Measurements from ENCODE around the gene RBMS1. TPM values are rescaled to one million over a fixed set of nuclear protein-coding genes. Genes with fewer than 3 reads are reported as not detected.
"Not testable (repeated sequence)": the region's sequence is repeated elsewhere in the genome, so short reads cannot be mapped to it uniquely, and the experiment has no call there.

Gene RBMS1
- total and polyA plus RNA-seq, 7 donors: 4.4 to 91.8 (median 69.2) TPM

- TF ChIP-seq POLR2A (IDR thresholded peaks at IDR 0.05) (no peak), CTCF (IDR thresholded peaks at IDR 0.05) (no peak), EP300 (IDR thresholded peaks at IDR 0.05) (no peak), POLR2AphosphoS5 (IDR thresholded peaks at IDR 0.05) (no peak)
- H3K4me1 ChIP-seq: peaks cover 0 to 78% (median 50%) of the 10 kb centered on the region in 4 donors
- no peak for DNase-seq
- no peak overlapping the region for H3K27ac ChIP-seq
- WGBS, 2 donors: 89 to 95% methylated on average over 5 of the region's 5 CpGs
- H3K36me3 ChIP-seq: no peaks in the 10 kb centered on the region
- no peak overlapping the region for H3K4me3 ChIP-seq
- H3K9me3 ChIP-seq: no peaks in the 10 kb centered on the region
- intact Hi-C loops (cut with DNase I): no loop called here
- H3K27me3 ChIP-seq: no peaks in the 10 kb centered on the region
These were observed 36.0 kb downstream of the RBMS1 start for GRCh38 chr2:160457588-160457987.

GRCh38 chr2:160454070-160454797 is 39.4 kb downstream of the RBMS1 start:
- no peaks in the 10 kb centered on the region for H3K27me3 ChIP-seq
- intact Hi-C loops (cut with DNase I): no loop called here
- H3K4me1 ChIP-seq: peaks cover 0 to 56% (median 40%) of the 10 kb centered on the region in 4 donors
- WGBS, 2 donors: 79 to 80% methylated on average over 2 of the region's 2 CpGs
- DNase-seq: no peak
- no peaks in the 10 kb centered on the region for H3K9me3 ChIP-seq
- no peak overlapping the region for H3K4me3 ChIP-seq
- no peaks in the 10 kb centered on the region for H3K36me3 ChIP-seq
- H3K27ac ChIP-seq: no peak overlapping the region
- TF ChIP-seq POLR2AphosphoS5 (IDR thresholded peaks at IDR 0.05) (no peak), POLR2A (IDR thresholded peaks at IDR 0.05) (no peak), EP300 (IDR thresholded peaks at IDR 0.05) (no peak), CTCF (IDR thresholded peaks at IDR 0.05) (no peak)

- no peak for DNase-seq
- Histone ChIP-seq H3K4me3 (no peak overlapping the region), H3K27ac (peak overlapping the region in 1 of 4 donors; percentile 9), H3K27me3 (no peaks in the 10 kb centered on the region), H3K4me1 (peaks cover 0 to 47% (median 31%) of the 10 kb centered on the region in 4 donors), H3K36me3 (no peaks in the 10 kb centered on the region), H3K9me3 (no peaks in the 10 kb centered on the region)
- intact Hi-C loops (cut with DNase I): loop anchor here (2.0 kb wide), 1 partner anchor 72 kb away; no protein-coding TSS in a partner anchor
- 54 to 87% methylated on average over 3 of the region's 3 CpGs for WGBS, 2 donors
- TF ChIP-seq CTCF (IDR thresholded peaks at IDR 0.05) (no peak), POLR2A (IDR thresholded peaks at IDR 0.05) (no peak), POLR2AphosphoS5 (IDR thresholded peaks at IDR 0.05) (no peak), EP300 (IDR thresholded peaks at IDR 0.05) (no peak)
These were observed 40.3 kb downstream of the RBMS1 start for GRCh38 chr2:160453111-160453820.

GRCh38 chr2:160450486-160450885 is 43.1 kb downstream of the RBMS1 start:
- Histone ChIP-seq H3K36me3 (no peaks in the 10 kb centered on the region), H3K27me3 (no peaks in the 10 kb centered on the region), H3K27ac (no peak overlapping the region), H3K4me3 (no peak overlapping the region), H3K4me1 (peaks cover 0 to 28% (median 11%) of the 10 kb centered on the region in 4 donors), H3K9me3 (no peaks in the 10 kb centered on the region)
- intact Hi-C loops (cut with DNase I): no loop called here
- TF ChIP-seq EP300 (IDR thresholded peaks at IDR 0.05): no peak
- TF ChIP-seq POLR2AphosphoS5 (IDR thresholded peaks at IDR 0.05): no peak
- TF ChIP-seq POLR2A (IDR thresholded peaks at IDR 0.05): no peak
- no peak for TF ChIP-seq CTCF (IDR thresholded peaks at IDR 0.05)
- no peak for DNase-seq

GRCh38 chr2:160448821-160449220 is 44.8 kb downstream of the RBMS1 start:
- H3K4me3 ChIP-seq; H3K36me3 ChIP-seq; intact Hi-C loops (cut with DNase I): not testable (repeated sequence)

More at GRCh38 chr2:160448821-160449220, 44.8 kb downstream of the RBMS1 start:
- peaks cover 0 to 11% (median 5%) of the 10 kb centered on the region in 4 donors for H3K4me1 ChIP-seq
- not testable (repeated sequence) for H3K9me3 ChIP-seq, H3K27me3 ChIP-seq, H3K27ac ChIP-seq, DNase-seq
- WGBS, 2 donors: 92 to 93% methylated on average over 26 to 29 of the region's 29 CpGs

Measured in sigmoid colon (tissue), 7 donors.